SK-N-SH (cell line): Measurements from ENCODE around the gene TMEM14A.

Source experiments
- CTCF ChIP-seq: fragments of 200-600 bp; sonication (generic); IDR thresholded peaks from 2 replicates; pipeline ENCODE4 v1.6.1; 2017; ENCODE audit warnings: antibody characterized with exemption, mild to moderate bottlenecking, moderate library complexity
- EP300 ChIP-seq, 2 experiments: IDR thresholded peaks; 2 replicates each; pipeline versions ENCODE4 v1.4.0 to v1.6.1; 2012; ENCODE audit warnings: borderline replicate concordance in 1 of 2, low read depth in 1 of 2, low read length in 1 of 2
- EZH2phosphoT487 ChIP-seq: fragments of 200-600 bp; sonication (generic); IDR thresholded peaks from 2 replicates; pipeline ENCODE4 v1.6.1; 2017; ENCODE audit warnings: low read depth, mixed run types, mild to moderate bottlenecking, antibody characterized with exemption, moderate library complexity, borderline replicate concordance
- GABPA ChIP-seq: IDR thresholded peaks from 2 replicates; pipeline ENCODE4 v1.4.0; 2012; ENCODE audit warnings: low read depth, mild to moderate bottlenecking
- POLR2AphosphoS5 ChIP-seq: IDR thresholded peaks from 2 replicates; pipeline ENCODE4 v1.6.1; 2012; ENCODE audit warnings: low read depth, low read length
- TEAD4 ChIP-seq: IDR thresholded peaks from 2 replicates; pipeline ENCODE4 v1.4.0; 2012; ENCODE audit warnings: mild to moderate bottlenecking, borderline replicate concordance; ENCODE audit not compliant: insufficient read depth
- YY1 ChIP-seq: IDR thresholded peaks from 2 replicates; pipeline ENCODE4 v1.4.0; 2012; ENCODE audit warnings: low read depth, mild to moderate bottlenecking

DNA sequence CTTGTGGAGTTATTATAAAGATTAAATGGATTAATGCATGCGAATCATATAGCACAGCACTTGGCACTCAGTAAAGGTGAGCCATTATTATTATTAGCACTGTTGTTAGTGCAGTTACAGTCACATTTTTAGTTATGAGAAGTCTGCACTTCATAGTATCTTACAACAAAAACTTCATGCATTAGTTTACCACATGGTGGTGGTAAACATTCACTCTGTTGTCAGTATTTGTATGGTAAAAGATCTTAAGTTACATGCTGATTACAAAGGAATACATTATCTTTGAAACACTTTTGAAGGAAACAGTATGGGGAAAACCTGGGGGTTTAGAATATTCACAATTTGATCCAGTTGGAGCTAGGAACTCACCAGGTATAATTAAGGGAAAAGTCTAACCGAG lies 20.8 kb downstream of the TMEM14A start:
- TF ChIP-seq YY1, result no peak
- TF ChIP-seq CTCF, result no peak
- no peak for TF ChIP-seq POLR2AphosphoS5
- no peak for TF ChIP-seq GABPA
- TF ChIP-seq EZH2phosphoT487, result no peak
- TF ChIP-seq EP300 (IDR thresholded peaks at IDR 0.05; ENCODE audit: borderline replicate concordance in 1 of 2, low read depth in 1 of 2, low read length in 1 of 2), result no peak
- TF ChIP-seq TEAD4, result no peak
